Hepatocyte (in vitro differentiated cells): ENCODE results near the gene PDZK1.

Experiments used
- CTCF ChIP-seq: fragments of 200-600 bp; sonication (generic); IDR thresholded peaks from 2 replicates; pipeline ENCODE4 v1.5.1; 2016; ENCODE audit warnings: antibody characterized with exemption, mild to moderate bottlenecking; ENCODE audit not compliant: poor library complexity
- EZH2 ChIP-seq: fragments of 200-600 bp; sonication (generic); IDR thresholded peaks from 2 replicates; pipeline ENCODE4 v1.6.1; 2016; ENCODE audit warnings: antibody characterized with exemption, mild to moderate bottlenecking, borderline replicate concordance

GRCh38 chr1:145705622-145706021 is 1.5 kb downstream of the PDZK1 start:
- no peak for TF ChIP-seq CTCF
- TF ChIP-seq EZH2 = no peak
